HFFc6 (cell line): ENCODE measurements around the gene DPP7. TPM values are rescaled to one million over a fixed set of nuclear protein-coding genes. Genes with fewer than 3 reads are reported as not detected.

Source experiments
- DNase-seq: peaks from one replicate; pipeline ENCODE4 v3.0.0-alpha.2; 2018
- H3K27ac Mint-ChIP-seq: 2 replicates; pipeline ENCODE4 v1.8.0; 2020; ENCODE audit warnings: mild to moderate bottlenecking, mixed read lengths
- H3K27me3 Mint-ChIP-seq: 2 replicates; pipeline ENCODE4 v1.8.0; 2021; ENCODE audit warnings: mild to moderate bottlenecking, moderate library complexity, mixed read lengths; ENCODE audit not compliant: insufficient read depth
- H3K36me3 Mint-ChIP-seq: 2 replicates; pipeline ENCODE4 v1.8.0; 2021; ENCODE audit warnings: low read depth, mixed read lengths
- H3K4me1 Mint-ChIP-seq: 2 replicates; pipeline ENCODE4 v1.8.0; 2020; ENCODE audit warnings: low read depth, mixed read lengths
- H3K4me3 Mint-ChIP-seq: 2 replicates; pipeline ENCODE4 v1.8.0; 2020; ENCODE audit warnings: mild to moderate bottlenecking, moderate library complexity, mixed read lengths
- H3K9me3 Mint-ChIP-seq: 2 replicates; pipeline ENCODE4 v1.8.0; 2020; ENCODE audit warnings: mild to moderate bottlenecking, mixed read lengths
- total RNA-seq, 6 experiments: library from RNA; stranded (reverse); fragmentation: NEBNext Ultra II Directional; extraction: Animal tissue kit (Norgen Biotek cat#: 25700); gene quantifications; 2 replicates in 1 of 6; 3 replicates in 5 of 6; pipeline ENCODE4 v1.2.3, GENCODE V29; 2021
- TF ChIP-seq, protein P1 (sequence below): fragments of 200-600 bp; sonication (generic); IDR thresholded peaks from 2 replicates; pipeline ENCODE4 v1.5.0; 2021; ENCODE audit warnings: antibody characterized with exemption, mild to moderate bottlenecking

The DPP7 gene
- total RNA-seq, 6 experiments from 2014 or later, result 47.5 to 90.2 (median 51.1) TPM

DNA sequence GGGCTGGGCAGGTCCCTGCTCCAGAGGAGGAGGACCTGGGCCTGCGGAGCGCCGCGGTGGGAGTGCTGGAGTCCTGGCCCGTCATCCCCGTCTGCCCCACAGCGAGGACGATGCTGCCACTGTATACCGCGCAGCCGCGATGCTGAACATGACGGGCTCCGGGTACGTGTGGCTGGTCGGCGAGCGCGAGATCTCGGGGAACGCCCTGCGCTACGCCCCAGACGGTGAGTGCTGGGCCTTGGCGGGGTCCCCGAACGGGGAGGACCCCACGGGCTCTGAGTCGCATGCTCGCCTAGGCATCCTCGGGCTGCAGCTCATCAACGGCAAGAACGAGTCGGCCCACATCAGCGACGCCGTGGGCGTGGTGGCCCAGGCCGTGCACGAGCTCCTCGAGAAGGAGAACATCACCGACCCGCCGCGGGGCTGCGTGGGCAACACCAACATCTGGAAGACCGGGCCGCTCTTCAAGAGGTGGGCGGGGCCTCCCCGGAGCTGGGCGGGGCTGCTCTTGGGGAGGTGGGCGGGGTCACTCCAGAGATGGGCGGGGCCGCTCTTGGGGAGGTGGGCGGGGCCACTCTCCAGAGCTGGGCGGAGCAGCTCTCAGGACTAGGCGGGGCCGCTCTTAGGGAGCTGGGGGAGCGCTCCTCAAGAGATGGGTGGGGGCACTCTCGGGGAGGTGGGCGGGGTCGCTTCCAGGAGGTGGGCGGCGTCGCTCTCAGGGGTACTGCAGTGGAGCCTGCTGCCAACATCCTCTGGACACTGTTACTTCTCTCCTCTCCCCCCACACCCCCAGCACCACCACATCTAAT lies 42.2 kb upstream of the DPP7 start:
- H3K4me3 Mint-ChIP-seq, result no peak overlapping the region
- no peaks in the 10 kb centered on the region for H3K9me3 Mint-ChIP-seq
- peaks cover 15% of the 10 kb centered on the region for H3K27me3 Mint-ChIP-seq
- H3K4me1 Mint-ChIP-seq, result no peaks in the 10 kb centered on the region
- H3K36me3 Mint-ChIP-seq, result no peaks in the 10 kb centered on the region
- DNase-seq, result no peak
- no peak overlapping the region for H3K27ac Mint-ChIP-seq
- TF ChIP-seq, protein P1, sequence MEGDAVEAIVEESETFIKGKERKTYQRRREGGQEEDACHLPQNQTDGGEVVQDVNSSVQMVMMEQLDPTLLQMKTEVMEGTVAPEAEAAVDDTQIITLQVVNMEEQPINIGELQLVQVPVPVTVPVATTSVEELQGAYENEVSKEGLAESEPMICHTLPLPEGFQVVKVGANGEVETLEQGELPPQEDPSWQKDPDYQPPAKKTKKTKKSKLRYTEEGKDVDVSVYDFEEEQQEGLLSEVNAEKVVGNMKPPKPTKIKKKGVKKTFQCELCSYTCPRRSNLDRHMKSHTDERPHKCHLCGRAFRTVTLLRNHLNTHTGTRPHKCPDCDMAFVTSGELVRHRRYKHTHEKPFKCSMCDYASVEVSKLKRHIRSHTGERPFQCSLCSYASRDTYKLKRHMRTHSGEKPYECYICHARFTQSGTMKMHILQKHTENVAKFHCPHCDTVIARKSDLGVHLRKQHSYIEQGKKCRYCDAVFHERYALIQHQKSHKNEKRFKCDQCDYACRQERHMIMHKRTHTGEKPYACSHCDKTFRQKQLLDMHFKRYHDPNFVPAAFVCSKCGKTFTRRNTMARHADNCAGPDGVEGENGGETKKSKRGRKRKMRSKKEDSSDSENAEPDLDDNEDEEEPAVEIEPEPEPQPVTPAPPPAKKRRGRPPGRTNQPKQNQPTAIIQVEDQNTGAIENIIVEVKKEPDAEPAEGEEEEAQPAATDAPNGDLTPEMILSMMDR, result no peak

DNA sequence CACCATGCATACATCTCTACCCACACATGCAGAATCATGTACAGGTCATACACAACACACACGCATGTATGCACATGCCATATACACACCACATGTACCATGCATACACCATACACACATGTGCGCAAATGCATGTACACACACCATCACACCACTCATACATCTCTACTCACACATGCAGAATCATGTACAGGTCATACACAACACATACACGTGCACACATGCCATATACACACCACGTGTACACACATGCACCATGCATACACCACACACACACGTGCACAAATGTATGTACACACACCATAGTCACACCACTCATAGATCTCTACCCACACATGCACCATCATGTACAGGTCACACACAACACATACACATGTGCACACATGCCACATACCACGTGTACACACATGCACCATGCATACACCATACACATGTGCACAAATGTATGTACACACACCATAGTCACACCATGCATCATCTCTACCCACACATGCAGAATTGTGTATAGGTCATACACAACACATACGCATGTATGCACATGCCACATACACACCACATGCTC lies 38.4 kb upstream of the DPP7 start:
- no peak overlapping the region for H3K27ac Mint-ChIP-seq
- H3K27me3 Mint-ChIP-seq, result peaks cover 1% of the 10 kb centered on the region
- H3K4me3 Mint-ChIP-seq, result no peak overlapping the region
- no peaks in the 10 kb centered on the region for H3K36me3 Mint-ChIP-seq
- DNase-seq, result no peak
- no peaks in the 10 kb centered on the region for H3K9me3 Mint-ChIP-seq
- no peaks in the 10 kb centered on the region for H3K4me1 Mint-ChIP-seq
- TF ChIP-seq, protein P1, result no peak

DNA sequence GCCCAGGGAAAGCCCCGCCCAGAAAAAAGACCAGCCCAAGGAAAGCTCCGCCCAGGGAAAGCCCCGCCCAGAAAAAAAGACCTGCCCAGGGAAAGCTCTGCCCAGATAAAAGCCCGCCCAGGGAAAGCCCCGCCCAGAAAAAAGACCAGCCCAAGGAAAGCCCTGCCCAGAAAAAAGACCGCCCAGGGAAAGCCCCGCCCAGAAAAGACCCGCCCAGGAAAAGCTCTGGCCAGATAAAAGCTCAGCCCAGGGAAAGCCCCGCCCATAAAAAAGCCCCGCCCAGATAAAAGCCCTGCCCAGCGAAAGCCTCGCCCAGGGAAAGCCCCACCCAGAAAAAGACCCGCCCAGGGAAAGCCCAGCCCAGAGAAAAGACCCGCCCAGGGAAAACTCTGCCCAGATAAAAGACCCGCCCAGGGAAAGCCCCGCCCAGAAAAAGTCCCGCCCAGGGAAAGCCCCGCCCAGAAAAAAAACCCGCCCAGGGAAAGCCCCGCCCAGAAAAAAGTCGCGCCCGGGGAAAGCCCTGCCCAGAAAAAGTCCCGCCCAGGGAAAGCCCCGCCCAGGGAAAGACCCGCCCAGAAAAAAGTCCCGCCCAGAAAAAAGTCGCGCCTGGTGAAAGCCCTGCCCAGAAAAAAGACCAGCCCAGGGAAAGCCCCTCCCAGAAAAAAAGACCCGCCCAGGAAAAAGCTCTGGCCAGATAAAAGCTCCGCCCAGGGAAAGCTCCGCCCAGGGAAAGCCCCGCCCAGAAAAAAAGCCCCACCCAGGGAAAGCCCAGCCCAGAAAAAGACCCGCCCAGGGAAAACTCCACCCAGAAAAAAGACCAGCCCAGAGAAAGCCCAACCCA lies 36.3 kb upstream of the DPP7 start:
- Mint-ChIP-seq H3K9me3 (no peaks in the 10 kb centered on the region), H3K27me3 (peaks cover 1% of the 10 kb centered on the region), H3K4me1 (no peaks in the 10 kb centered on the region), H3K36me3 (no peaks in the 10 kb centered on the region), H3K4me3 (no peak overlapping the region), H3K27ac (no peak overlapping the region)
- DNase-seq, result peak; percentile 17
- TF ChIP-seq, protein P1, result no peak

DNA sequence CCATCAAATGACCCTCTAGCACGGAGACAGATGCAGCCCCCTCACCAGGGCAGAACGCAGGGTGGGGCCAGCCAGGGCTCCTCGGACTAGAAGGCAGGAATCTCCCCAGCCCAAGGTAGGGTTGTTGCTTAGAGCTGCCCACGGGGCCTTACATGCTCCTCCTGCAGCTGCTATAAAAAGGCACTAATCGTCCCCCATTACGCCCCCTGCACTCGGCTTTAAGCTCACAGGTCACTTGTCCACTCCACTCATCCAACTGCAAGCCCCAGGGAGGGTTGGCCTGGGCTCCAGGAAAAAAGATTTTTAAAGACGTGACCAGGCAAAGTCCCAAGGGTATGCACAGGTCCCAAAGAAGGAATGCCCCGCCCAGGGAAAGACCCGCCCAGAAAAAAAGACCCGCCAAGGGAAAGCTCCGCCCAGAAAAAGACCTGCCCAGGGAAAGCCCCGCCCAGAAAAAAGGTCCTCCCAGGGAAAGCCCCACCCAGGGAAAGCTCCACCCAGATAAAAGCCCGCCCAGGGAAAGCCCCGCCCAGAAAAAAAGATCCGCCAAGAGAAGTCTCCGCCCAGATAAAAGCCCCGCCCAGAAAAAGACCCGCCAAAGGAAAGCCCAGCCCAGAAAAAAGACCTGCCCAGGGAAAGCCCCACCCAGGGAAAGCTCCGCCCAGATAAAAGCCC lies 35.5 kb upstream of the DPP7 start:
- Mint-ChIP-seq H3K36me3 (no peaks in the 10 kb centered on the region), H3K27ac (no peak overlapping the region), H3K4me1 (no peaks in the 10 kb centered on the region), H3K27me3 (peaks cover 1% of the 10 kb centered on the region), H3K4me3 (no peak overlapping the region), H3K9me3 (no peaks in the 10 kb centered on the region)
- TF ChIP-seq, protein P1, result no peak
- no peak for DNase-seq

DNA sequence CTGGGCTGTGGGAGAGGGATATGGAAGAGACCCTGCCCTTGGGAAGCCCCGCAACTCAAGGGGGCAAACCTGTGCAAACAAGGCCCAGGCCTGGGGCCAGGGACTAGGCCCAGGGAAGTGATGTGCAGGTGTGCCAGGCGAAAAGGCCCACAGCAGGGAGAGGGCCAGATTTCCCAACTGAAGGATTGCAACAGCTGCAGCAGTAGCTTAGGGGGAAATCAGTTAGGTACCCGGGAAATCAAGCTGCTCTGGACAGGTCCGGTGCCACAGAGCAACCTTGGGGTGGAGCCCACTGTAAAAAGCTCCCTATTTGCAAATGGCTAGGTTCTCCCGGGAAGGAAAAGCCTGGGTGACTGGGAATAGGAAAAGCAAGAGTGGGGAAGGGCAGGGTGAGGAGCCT lies 34.8 kb upstream of the DPP7 start:
- H3K36me3 Mint-ChIP-seq, result no peaks in the 10 kb centered on the region
- no peaks in the 10 kb centered on the region for H3K9me3 Mint-ChIP-seq
- H3K27me3 Mint-ChIP-seq, result peaks cover 1% of the 10 kb centered on the region
- no peak for DNase-seq
- no peaks in the 10 kb centered on the region for H3K4me1 Mint-ChIP-seq
- no peak overlapping the region for H3K4me3 Mint-ChIP-seq
- H3K27ac Mint-ChIP-seq, result no peak overlapping the region
- TF ChIP-seq, protein P1, result no peak
